Testis (tissue), 2 donors: ENCODE data around the gene CACNA1C.

Experiments used
- POLR2A ChIP-seq: fragments of 450-650 bp; IDR thresholded peaks from one replicate; pipeline ENCODE4 v1.6.1; 2017; ENCODE audit warnings: antibody characterized with exemption, mild to moderate bottlenecking, moderate library complexity
- TF ChIP-seq, protein P1 (sequence below), 3 experiments: fragments of 450-650 bp in 2 of 3; fragments of 200-600 bp in 1 of 3; sonication (generic) in 1 of 3; IDR thresholded peaks; one replicate each; pipeline ENCODE4 v1.5.1; 2016 to 2019; ENCODE audit warnings: antibody characterized with exemption in 3 of 3, mild to moderate bottlenecking in 2 of 3, moderate library complexity in 1 of 3

DNA sequence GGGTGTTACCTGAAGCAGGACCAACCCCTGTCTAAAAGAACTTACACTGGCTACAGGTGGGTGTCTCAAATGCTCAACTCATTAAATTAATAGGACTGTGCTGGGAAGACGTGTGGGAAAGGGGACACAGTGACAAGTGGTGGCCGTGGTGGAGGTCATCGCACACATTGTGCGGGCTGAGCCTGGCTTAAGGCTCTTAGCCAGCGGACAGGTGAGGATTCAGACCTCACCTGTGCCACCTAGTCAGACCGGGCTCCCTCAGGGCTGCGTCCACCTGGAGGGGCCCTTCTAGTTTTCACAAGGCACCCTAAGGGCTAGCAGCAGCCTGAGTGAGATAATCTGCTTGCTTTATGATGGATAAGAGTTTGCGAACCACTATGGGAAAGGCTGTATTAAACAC is 616.8 kb downstream of the CACNA1C start:
- TF ChIP-seq, protein P1, sequence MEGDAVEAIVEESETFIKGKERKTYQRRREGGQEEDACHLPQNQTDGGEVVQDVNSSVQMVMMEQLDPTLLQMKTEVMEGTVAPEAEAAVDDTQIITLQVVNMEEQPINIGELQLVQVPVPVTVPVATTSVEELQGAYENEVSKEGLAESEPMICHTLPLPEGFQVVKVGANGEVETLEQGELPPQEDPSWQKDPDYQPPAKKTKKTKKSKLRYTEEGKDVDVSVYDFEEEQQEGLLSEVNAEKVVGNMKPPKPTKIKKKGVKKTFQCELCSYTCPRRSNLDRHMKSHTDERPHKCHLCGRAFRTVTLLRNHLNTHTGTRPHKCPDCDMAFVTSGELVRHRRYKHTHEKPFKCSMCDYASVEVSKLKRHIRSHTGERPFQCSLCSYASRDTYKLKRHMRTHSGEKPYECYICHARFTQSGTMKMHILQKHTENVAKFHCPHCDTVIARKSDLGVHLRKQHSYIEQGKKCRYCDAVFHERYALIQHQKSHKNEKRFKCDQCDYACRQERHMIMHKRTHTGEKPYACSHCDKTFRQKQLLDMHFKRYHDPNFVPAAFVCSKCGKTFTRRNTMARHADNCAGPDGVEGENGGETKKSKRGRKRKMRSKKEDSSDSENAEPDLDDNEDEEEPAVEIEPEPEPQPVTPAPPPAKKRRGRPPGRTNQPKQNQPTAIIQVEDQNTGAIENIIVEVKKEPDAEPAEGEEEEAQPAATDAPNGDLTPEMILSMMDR (IDR thresholded peaks at IDR 0.05), result no peak
- no peak for TF ChIP-seq POLR2A
